ENCODE measurements around the gene CFD.
"Not testable (repeated sequence)": the region's sequence is repeated elsewhere in the genome, so short reads cannot be mapped to it uniquely, and the experiment has no call there.

The CFD gene

GRCh38 chr19:876780-877314 lies 17.4 kb downstream of the CFD start:
- H3K27ac ChIP-seq, result no peak overlapping the region
- no peak for DNase-seq
- H3K36me3 ChIP-seq (replicated peaks), result peaks cover 47% of the 10 kb centered on the region
- H3K4me3 ChIP-seq (ENCODE audit: low read depth, low read length), result no peak overlapping the region
- no peak for TF ChIP-seq CTCF (IDR thresholded peaks at IDR 0.05; ENCODE audit: low read depth, low read length, missing control alignments)
- no peaks in the 10 kb centered on the region for H3K27me3 ChIP-seq (replicated peaks)
- in situ Hi-C loops (cut with HindIII; ENCODE audit: low pct_ligation_motif_present, low sequenced_read_pairs), result no loop called here

GRCh38 chr19:877992-878660 lies 18.7 kb downstream of the CFD start:
- DNase-seq, result not testable (repeated sequence)
- H3K36me3 ChIP-seq (replicated peaks), result peaks cover 52% of the 10 kb centered on the region

GRCh38 chr19:878751-879561 lies 19.5 kb downstream of the CFD start:
- in situ Hi-C loops (cut with HindIII; ENCODE audit: low pct_ligation_motif_present, low sequenced_read_pairs); H3K27me3 ChIP-seq (replicated peaks); DNase-seq; H3K27ac ChIP-seq; H3K4me3 ChIP-seq (ENCODE audit: low read depth, low read length): not testable (repeated sequence)
- H3K36me3 ChIP-seq (replicated peaks), result peaks cover 50% of the 10 kb centered on the region

More at GRCh38 chr19:877992-878660, 18.7 kb downstream of the CFD start:
- H3K27ac ChIP-seq; H3K4me3 ChIP-seq (ENCODE audit: low read depth, low read length); H3K27me3 ChIP-seq (replicated peaks); in situ Hi-C loops (cut with HindIII; ENCODE audit: low pct_ligation_motif_present, low sequenced_read_pairs): not testable (repeated sequence)

- Histone ChIP-seq H3K27me3 (replicated peaks) (no peaks in the 10 kb centered on the region), H3K27ac (no peak overlapping the region), H3K36me3 (replicated peaks) (peaks cover 51% of the 10 kb centered on the region), H3K4me3 (ENCODE audit: low read depth, low read length) (no peak overlapping the region)
- TF ChIP-seq CTCF (IDR thresholded peaks at IDR 0.05; ENCODE audit: low read depth, low read length, missing control alignments), result no peak
- in situ Hi-C loops (cut with HindIII; ENCODE audit: low pct_ligation_motif_present, low sequenced_read_pairs), result no loop called here
- no peak for DNase-seq
Observed at GRCh38 chr19:879711-880438, 20.4 kb downstream of the CFD start.

GRCh38 chr19:881385-882071 lies 22.1 kb downstream of the CFD start:
- in situ Hi-C loops (cut with HindIII; ENCODE audit: low pct_ligation_motif_present, low sequenced_read_pairs), result no loop called here
- H3K27me3 ChIP-seq (replicated peaks), result no peaks in the 10 kb centered on the region
- H3K36me3 ChIP-seq (replicated peaks), result peaks cover 57% of the 10 kb centered on the region
- DNase-seq, result no peak
- no peak overlapping the region for H3K4me3 ChIP-seq (ENCODE audit: low read depth, low read length)
- no peak overlapping the region for H3K27ac ChIP-seq
- no peak for TF ChIP-seq CTCF (IDR thresholded peaks at IDR 0.05; ENCODE audit: low read depth, low read length, missing control alignments)

- in situ Hi-C loops (cut with HindIII; ENCODE audit: low pct_ligation_motif_present, low sequenced_read_pairs), result no loop called here
- TF ChIP-seq CTCF (IDR thresholded peaks at IDR 0.05; ENCODE audit: low read depth, low read length, missing control alignments), result no peak
- Histone ChIP-seq H3K27ac (no peak overlapping the region), H3K4me3 (ENCODE audit: low read depth, low read length) (no peak overlapping the region), H3K36me3 (replicated peaks) (peaks cover 58% of the 10 kb centered on the region), H3K27me3 (replicated peaks) (no peaks in the 10 kb centered on the region)
- DNase-seq, result no peak
Observed at GRCh38 chr19:882871-883497, 23.5 kb downstream of the CFD start.

Measured in brain microvascular endothelial cell (primary cell).